Measurements from ENCODE around the gene RCAN2. TPM values are rescaled to one million over a fixed set of nuclear protein-coding genes. Genes with fewer than 3 reads are reported as not detected.

Gene RCAN2
- total RNA-seq, 5 donors from 2014 or later (not counting 1 experiment from before 2014, with no cell fraction given): 0.15 to 2.5 (median 1.4) TPM

DNA sequence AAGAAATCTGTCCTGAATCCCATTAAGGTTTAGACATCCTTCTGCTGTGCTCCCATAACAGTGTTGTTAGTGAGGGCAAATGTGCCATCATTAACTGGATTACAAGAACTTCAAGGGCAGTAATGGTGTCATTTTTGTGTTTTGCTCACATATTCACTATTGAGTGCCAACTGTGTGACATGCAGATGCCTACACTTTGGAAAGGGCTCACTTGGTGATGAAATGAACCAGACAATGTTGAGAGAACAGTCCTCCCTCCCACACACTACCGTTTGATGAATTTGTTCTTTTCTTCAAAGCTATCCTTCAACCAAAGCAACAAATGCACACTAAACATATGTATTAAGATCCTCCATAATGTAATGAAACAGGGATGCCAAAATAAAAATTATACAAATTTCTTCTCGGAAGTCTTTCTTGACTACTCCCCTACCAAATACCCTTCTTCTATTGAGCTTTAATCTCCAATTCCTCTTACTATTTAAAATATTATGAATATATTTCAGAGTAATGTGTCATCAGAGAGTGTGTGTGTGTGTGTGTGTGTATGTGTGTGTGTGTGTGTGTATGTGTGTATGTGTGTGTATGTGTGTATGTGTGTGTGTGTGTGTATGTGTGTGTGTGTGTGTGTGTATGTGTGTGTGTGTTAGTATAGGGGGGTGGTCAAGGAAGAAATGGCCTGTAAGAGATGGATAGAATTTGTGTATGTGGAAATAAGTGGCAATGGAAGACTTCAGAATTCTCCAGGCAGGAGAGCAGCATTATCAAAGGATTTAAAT lies 228.1 kb downstream of the RCAN2 start:
- no peak overlapping the region for H3K27ac ChIP-seq (ENCODE audit: low read length)
- POLR2A ChIA-PET: no interaction called here
- H3K27ac Mint-ChIP-seq: no peak overlapping the region

DNA sequence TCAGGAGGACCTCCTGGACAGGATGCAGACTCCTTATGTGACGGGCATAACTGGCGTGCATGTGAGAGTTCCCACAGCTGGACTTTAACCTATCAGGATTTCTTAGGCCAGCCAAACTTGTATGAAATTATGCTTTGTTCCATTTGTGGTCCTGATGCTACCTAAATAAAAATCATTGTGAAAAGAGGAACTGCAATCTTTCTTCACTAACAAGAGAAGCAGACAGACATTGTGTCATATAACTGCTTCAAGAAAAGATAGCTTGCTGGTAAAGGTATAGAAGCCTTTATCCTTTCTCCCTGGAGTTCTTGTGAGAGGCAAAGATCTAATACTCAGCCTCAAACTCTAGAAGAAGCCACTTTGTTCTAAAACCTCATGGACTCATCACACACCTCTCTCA lies 233.0 kb downstream of the RCAN2 start:
- no peak for DNase-seq
- no peaks in the 10 kb centered on the region for H3K9me3 Mint-ChIP-seq
- H3K36me3 Mint-ChIP-seq: no peaks in the 10 kb centered on the region
- H3K4me3 Mint-ChIP-seq: no peak overlapping the region
- no peaks in the 10 kb centered on the region for H3K36me3 ChIP-seq (ENCODE audit: control insufficient read depth in 2 of 2, extremely low read depth in 1 of 2, insufficient read depth in 1 of 2, low read length in 1 of 2)
- no peaks in the 10 kb centered on the region for H3K4me1 Mint-ChIP-seq
- ATAC-seq (replicated peaks in 1 of 4): no peak
- no peaks in the 10 kb centered on the region for H3K4me1 ChIP-seq (ENCODE audit: control insufficient read depth in 1 of 2, extremely low read depth in 1 of 2, insufficient read depth in 2 of 2, low read length in 2 of 2)
- H3K4me3 ChIP-seq (ENCODE audit: control insufficient read depth in 1 of 2, extremely low read depth in 1 of 2, low read length in 1 of 2): no peak overlapping the region
- no peak overlapping the region for H3K27ac ChIP-seq (ENCODE audit: low read length)
- H3K27me3 ChIP-seq (replicated peaks in 1 of 2; ENCODE audit: control insufficient read depth in 2 of 2, extremely low read depth in 1 of 2, insufficient read depth in 2 of 2, low read length in 1 of 2): no peaks in the 10 kb centered on the region
- H3K9me3 ChIP-seq: no peaks in the 10 kb centered on the region
- ChIA-PET CTCF (no interaction called here), POLR2A (no interaction called here)
- H3K27ac Mint-ChIP-seq: no peak overlapping the region
- WGBS (ENCODE audit: insufficient coverage): 90% methylated on average over 2 of the region's 2 CpGs
- H3K27me3 Mint-ChIP-seq: peaks cover 2 to 6% of the 10 kb centered on the region in 2 donors

More for the DNA sequence above, 228.1 kb downstream of the RCAN2 start:
- no peak overlapping the region for H3K4me3 Mint-ChIP-seq
- H3K4me1 Mint-ChIP-seq: no peaks in the 10 kb centered on the region
- H3K27me3 ChIP-seq (replicated peaks in 1 of 2; ENCODE audit: control insufficient read depth in 2 of 2, extremely low read depth in 1 of 2, insufficient read depth in 2 of 2, low read length in 1 of 2): no peaks in the 10 kb centered on the region
- H3K9me3 Mint-ChIP-seq: no peaks in the 10 kb centered on the region
- DNase-seq (no peak), ATAC-seq (replicated peaks in 1 of 4) (no peak)
- H3K27me3 Mint-ChIP-seq: peaks cover 2 to 6% of the 10 kb centered on the region in 2 donors
- H3K4me3 ChIP-seq (ENCODE audit: control insufficient read depth in 1 of 2, extremely low read depth in 1 of 2, low read length in 1 of 2): no peak overlapping the region
- no peaks in the 10 kb centered on the region for H3K4me1 ChIP-seq (ENCODE audit: control insufficient read depth in 1 of 2, extremely low read depth in 1 of 2, insufficient read depth in 2 of 2, low read length in 2 of 2)
- CTCF ChIA-PET: interaction anchor here in 1 of 2 donors (0.7 kb wide), 1 partner anchor 9 kb away, joined by 3 read pairs; no protein-coding TSS in a partner anchor
- WGBS (ENCODE audit: insufficient coverage): no CpG with 5 or more reads among the region's 2 CpGs
- H3K9me3 ChIP-seq: no peaks in the 10 kb centered on the region
- H3K36me3 ChIP-seq (ENCODE audit: control insufficient read depth in 2 of 2, extremely low read depth in 1 of 2, insufficient read depth in 1 of 2, low read length in 1 of 2): no peaks in the 10 kb centered on the region
- no peaks in the 10 kb centered on the region for H3K36me3 Mint-ChIP-seq

DNA sequence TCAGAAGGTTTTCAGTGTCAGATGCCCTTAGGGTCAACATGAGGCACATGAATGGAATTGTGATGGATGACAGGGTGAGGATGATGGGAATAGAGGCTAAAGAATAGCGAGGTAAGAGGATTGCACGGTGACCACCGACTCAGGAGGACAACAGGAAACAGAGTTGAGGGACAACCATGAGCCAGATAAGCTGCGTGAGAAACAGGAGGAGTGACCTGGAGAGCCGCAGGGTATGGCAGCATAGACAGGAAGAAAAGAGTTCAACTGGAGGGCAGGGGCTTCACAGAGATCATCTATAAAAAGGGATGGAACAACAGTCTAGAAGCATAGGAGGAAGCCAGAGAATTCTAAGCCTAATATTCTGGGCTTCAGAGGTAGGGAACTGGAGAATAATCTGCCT lies 235.7 kb downstream of the RCAN2 start:
- no peaks in the 10 kb centered on the region for H3K27me3 ChIP-seq (replicated peaks in 1 of 2; ENCODE audit: control insufficient read depth in 2 of 2, extremely low read depth in 1 of 2, insufficient read depth in 2 of 2, low read length in 1 of 2)
- no peaks in the 10 kb centered on the region for H3K9me3 ChIP-seq
- no peak overlapping the region for H3K4me3 ChIP-seq (ENCODE audit: control insufficient read depth in 1 of 2, extremely low read depth in 1 of 2, low read length in 1 of 2)
- Mint-ChIP-seq H3K27ac (no peak overlapping the region), H3K27me3 (no peaks in the 10 kb centered on the region), H3K4me1 (no peaks in the 10 kb centered on the region), H3K36me3 (no peaks in the 10 kb centered on the region), H3K9me3 (no peaks in the 10 kb centered on the region), H3K4me3 (no peak overlapping the region)
- CTCF ChIA-PET: no interaction called here
- POLR2A ChIA-PET: no interaction called here
- WGBS (ENCODE audit: insufficient coverage): 76% methylated on average over 5 of the region's 5 CpGs
- DNase-seq (no peak), ATAC-seq (replicated peaks in 1 of 4) (no peak)
- no peak overlapping the region for H3K27ac ChIP-seq (ENCODE audit: low read length)
- no peaks in the 10 kb centered on the region for H3K4me1 ChIP-seq (ENCODE audit: control insufficient read depth in 1 of 2, extremely low read depth in 1 of 2, insufficient read depth in 2 of 2, low read length in 2 of 2)
- H3K36me3 ChIP-seq (ENCODE audit: control insufficient read depth in 2 of 2, extremely low read depth in 1 of 2, insufficient read depth in 1 of 2, low read length in 1 of 2): no peaks in the 10 kb centered on the region

DNA sequence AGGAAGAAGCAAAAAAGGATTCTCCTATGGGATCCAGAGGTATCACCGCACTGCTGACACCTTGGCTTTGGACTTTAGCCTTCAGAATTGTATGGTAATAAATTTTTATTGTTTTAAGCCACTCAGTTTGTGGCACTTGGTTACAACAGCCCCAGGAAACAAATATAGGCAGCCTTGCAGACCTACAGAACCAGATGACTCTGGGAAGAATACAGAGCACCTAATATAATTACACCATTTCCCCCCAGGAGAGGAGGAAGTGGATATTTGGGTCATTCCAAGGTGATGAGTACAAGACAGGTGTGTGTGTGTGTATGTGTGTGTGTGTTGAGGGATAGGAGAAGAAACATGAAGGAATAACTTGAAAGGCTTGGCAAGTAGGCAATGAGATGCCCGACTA lies 236.3 kb downstream of the RCAN2 start:
- H3K27me3 ChIP-seq (replicated peaks in 1 of 2; ENCODE audit: control insufficient read depth in 2 of 2, extremely low read depth in 1 of 2, insufficient read depth in 2 of 2, low read length in 1 of 2): no peaks in the 10 kb centered on the region
- ChIA-PET POLR2A (no interaction called here), CTCF (no interaction called here)
- ATAC-seq (replicated peaks in 1 of 4) (no peak), DNase-seq (no peak)
- no peak overlapping the region for H3K27ac Mint-ChIP-seq
- no peaks in the 10 kb centered on the region for H3K36me3 Mint-ChIP-seq
- H3K4me3 Mint-ChIP-seq: no peak overlapping the region
- no peaks in the 10 kb centered on the region for H3K9me3 Mint-ChIP-seq
- no peak overlapping the region for H3K27ac ChIP-seq (ENCODE audit: low read length)
- H3K27me3 Mint-ChIP-seq: no peaks in the 10 kb centered on the region
- WGBS (ENCODE audit: insufficient coverage): 75% methylated on average over 1 of the region's 2 CpGs
- no peaks in the 10 kb centered on the region for H3K4me1 Mint-ChIP-seq
- H3K4me3 ChIP-seq (ENCODE audit: control insufficient read depth in 1 of 2, extremely low read depth in 1 of 2, low read length in 1 of 2): no peak overlapping the region
- H3K36me3 ChIP-seq (ENCODE audit: control insufficient read depth in 2 of 2, extremely low read depth in 1 of 2, insufficient read depth in 1 of 2, low read length in 1 of 2): no peaks in the 10 kb centered on the region
- H3K9me3 ChIP-seq: no peaks in the 10 kb centered on the region
- H3K4me1 ChIP-seq (ENCODE audit: control insufficient read depth in 1 of 2, extremely low read depth in 1 of 2, insufficient read depth in 2 of 2, low read length in 2 of 2): no peaks in the 10 kb centered on the region

DNA sequence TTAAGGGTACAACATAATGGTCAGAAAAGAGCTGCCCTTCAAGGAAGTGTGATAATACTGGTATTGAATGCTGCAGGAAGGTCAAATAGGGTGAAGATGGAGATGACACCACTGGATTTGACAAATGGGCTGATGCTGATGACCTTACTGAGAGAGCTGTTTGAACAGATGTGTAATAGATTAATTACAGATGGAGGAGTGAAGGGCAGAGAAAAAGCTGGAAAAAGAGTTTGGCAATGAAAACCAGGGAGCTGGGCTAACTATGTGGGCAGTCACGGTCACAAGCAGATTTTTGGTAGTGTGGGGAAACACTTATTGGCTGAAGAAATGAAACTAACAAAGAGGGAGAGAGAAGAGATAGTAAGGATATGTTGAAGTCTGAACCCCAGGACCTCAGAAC lies 236.9 kb downstream of the RCAN2 start:
- ChIA-PET CTCF (no interaction called here), POLR2A (interaction anchor here in 1 of 2 donors (0.7 kb wide), 1 partner anchor 43 kb away, joined by 3 read pairs; no protein-coding TSS in a partner anchor)
- H3K9me3 Mint-ChIP-seq: no peaks in the 10 kb centered on the region
- no peaks in the 10 kb centered on the region for H3K4me1 ChIP-seq (ENCODE audit: control insufficient read depth in 1 of 2, extremely low read depth in 1 of 2, insufficient read depth in 2 of 2, low read length in 2 of 2)
- no peak overlapping the region for H3K4me3 ChIP-seq (ENCODE audit: control insufficient read depth in 1 of 2, extremely low read depth in 1 of 2, low read length in 1 of 2)
- DNase-seq: no peak
- WGBS (ENCODE audit: insufficient coverage): 90% methylated on average over 1 of the region's 1 CpG
- H3K27me3 ChIP-seq (replicated peaks in 1 of 2; ENCODE audit: control insufficient read depth in 2 of 2, extremely low read depth in 1 of 2, insufficient read depth in 2 of 2, low read length in 1 of 2): no peaks in the 10 kb centered on the region
- no peak overlapping the region for H3K27ac ChIP-seq (ENCODE audit: low read length)
- H3K36me3 ChIP-seq (ENCODE audit: control insufficient read depth in 2 of 2, extremely low read depth in 1 of 2, insufficient read depth in 1 of 2, low read length in 1 of 2): no peaks in the 10 kb centered on the region
- H3K9me3 ChIP-seq: no peaks in the 10 kb centered on the region
- no peak for ATAC-seq (replicated peaks in 1 of 4)
- no peaks in the 10 kb centered on the region for H3K4me1 Mint-ChIP-seq
- no peaks in the 10 kb centered on the region for H3K36me3 Mint-ChIP-seq
- H3K4me3 Mint-ChIP-seq: no peak overlapping the region
- H3K27ac Mint-ChIP-seq: no peak overlapping the region
- no peaks in the 10 kb centered on the region for H3K27me3 Mint-ChIP-seq

DNA sequence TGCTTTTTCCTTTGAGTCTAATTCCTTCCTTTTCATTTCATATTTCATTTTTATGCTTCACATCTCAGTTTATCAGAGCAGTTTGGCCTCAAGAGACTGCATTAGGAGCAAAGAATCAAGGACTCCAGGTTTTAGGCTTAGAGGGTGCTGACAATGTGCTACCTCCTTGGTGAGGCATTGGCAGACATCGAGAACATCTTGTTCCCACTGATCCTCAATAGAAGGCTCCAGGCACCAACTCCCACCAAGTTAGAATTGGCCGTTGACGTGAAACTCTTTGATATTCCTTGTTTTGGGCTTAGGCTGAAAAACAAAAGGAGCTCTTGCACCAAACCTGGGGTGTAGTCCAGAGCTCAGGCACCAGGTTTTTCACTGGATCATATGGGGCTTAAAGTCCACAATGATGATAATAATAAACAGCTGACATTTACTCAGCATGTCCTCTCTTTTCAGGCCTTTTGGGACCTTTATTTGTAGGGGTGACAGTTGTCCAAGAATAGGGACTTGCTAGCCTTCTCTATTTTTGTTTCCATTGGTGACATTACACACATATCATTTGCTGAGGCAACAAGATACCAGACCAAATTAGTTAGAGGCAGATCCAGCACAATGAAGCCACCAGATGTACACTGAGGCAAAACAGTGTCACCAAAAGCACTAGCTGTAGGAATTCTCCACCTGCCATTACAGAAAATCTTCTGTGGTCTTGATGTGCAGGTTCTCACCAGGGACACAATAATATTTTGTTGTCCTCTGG lies 239.5 kb downstream of the RCAN2 start:
- no peaks in the 10 kb centered on the region for H3K9me3 Mint-ChIP-seq
- POLR2A ChIA-PET: no interaction called here

More for the DNA sequence above, 239.5 kb downstream of the RCAN2 start:
- Histone ChIP-seq H3K36me3 (ENCODE audit: control insufficient read depth in 2 of 2, extremely low read depth in 1 of 2, insufficient read depth in 1 of 2, low read length in 1 of 2) (no peaks in the 10 kb centered on the region), H3K4me1 (ENCODE audit: control insufficient read depth in 1 of 2, extremely low read depth in 1 of 2, insufficient read depth in 2 of 2, low read length in 2 of 2) (no peaks in the 10 kb centered on the region), H3K9me3 (no peaks in the 10 kb centered on the region), H3K27ac (ENCODE audit: low read length) (no peak overlapping the region), H3K4me3 (ENCODE audit: control insufficient read depth in 1 of 2, extremely low read depth in 1 of 2, low read length in 1 of 2) (no peak overlapping the region), H3K27me3 (replicated peaks in 1 of 2; ENCODE audit: control insufficient read depth in 2 of 2, extremely low read depth in 1 of 2, insufficient read depth in 2 of 2, low read length in 1 of 2) (no peaks in the 10 kb centered on the region)
- Mint-ChIP-seq H3K4me3 (no peak overlapping the region), H3K27ac (no peak overlapping the region), H3K36me3 (no peaks in the 10 kb centered on the region), H3K27me3 (peaks cover 0 to 3% of the 10 kb centered on the region in 2 donors), H3K4me1 (no peaks in the 10 kb centered on the region)
- CTCF ChIA-PET: no interaction called here
- ATAC-seq (replicated peaks in 1 of 4) (no peak), DNase-seq (no peak)
- WGBS (ENCODE audit: insufficient coverage): 93% methylated on average over 3 of the region's 3 CpGs

Data from T-cell (primary cell).